ENCODE data around the gene LMF1.

GRCh38 chr16:913817-914439 lies 56.9 kb downstream of the LMF1 start:
- no peak for TF ChIP-seq CTCF (IDR thresholded peaks at IDR 0.05)
- no peak for TF ChIP-seq EZH2 (IDR thresholded peaks at IDR 0.05; ENCODE audit: borderline replicate concordance, insufficient read depth, low read depth, low read length, poor library complexity, severe bottlenecking)

All from B cell (primary cell).